Measurements from ENCODE around the gene IP6K3.

DNA sequence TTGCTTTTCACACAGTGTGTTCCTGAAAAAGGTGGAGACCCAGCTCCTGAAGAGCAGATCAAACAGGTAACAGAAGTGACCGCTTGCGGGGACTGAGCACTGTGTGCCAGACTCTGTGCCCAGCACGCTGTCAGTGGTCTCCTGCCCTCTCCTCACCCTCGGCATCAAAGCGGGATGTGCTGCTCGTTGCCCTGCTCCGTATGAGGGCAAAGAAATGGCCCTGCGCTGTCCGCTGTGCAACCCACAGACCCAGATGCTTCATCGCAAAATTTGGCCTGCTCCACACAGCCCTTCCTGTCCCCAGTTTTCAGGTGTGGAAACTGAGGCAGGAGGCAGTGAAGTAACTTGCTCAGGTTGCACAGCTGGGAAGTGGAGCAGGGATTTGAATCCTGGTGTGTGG lies 48.9 kb downstream of the IP6K3 start:
- TF ChIP-seq EZH2phosphoT487 (IDR thresholded peaks at IDR 0.05; ENCODE audit: borderline replicate concordance, low read depth) = no peak
- TF ChIP-seq ELF1 (IDR thresholded peaks at IDR 0.05) = no peak

All from SK-N-SH (cell line).